A549 (cell line): Measurements from ENCODE around the gene CELSR1. TPM values are rescaled to one million over a fixed set of nuclear protein-coding genes. Genes with fewer than 3 reads are reported as not detected.

ENCODE experiments used
- ATAC-seq, 2 experiments: fragments of 200-7000 bp in 1 of 2; fragments of >200 bp in 1 of 2; cut with Nextera tagmentation in 1 of 2; cut with Tn5 transposase in 1 of 2; 3 replicates each; pipeline versions ENCODE4 v1.8.0 to v1.9.1; 2018 to 2020; ENCODE audit warnings: mild to moderate bottlenecking in 1 of 2, moderate library complexity in 1 of 2
- CTCF ChIA-PET: fragments of 300-600 bp; sonication (Branson Sonifier 250); formaldehyde crosslinking; extraction: SDS; loops from one replicate; lab custom pipeline; 2021; ENCODE audit warnings: antibody characterized with exemption, inconsistent platforms; lab: Yijun Ruan, JAX
- POLR2A ChIA-PET: fragments of 350-600 bp; formaldehyde crosslinking; extraction: SDS; loops from one replicate; lab custom pipeline; 2021; ENCODE audit warnings: antibody characterized with exemption, inconsistent platforms; lab: Yijun Ruan, JAX
- DNase-seq, 2 experiments: peaks; one replicate each; pipeline versions ENCODE4 v3.0.0 to v3.0.0-alpha.2; 2011 to 2016; ENCODE audit warnings: low read depth in 1 of 2, low spot score in 1 of 2
- FAIRE-seq: peaks from 2 replicates; lab custom pipeline; 2011; peaks lifted over from hg19 to GRCh38; lab: Jason Lieb, UNC
- H3K27ac ChIP-seq, 2 experiments: fragments of >200 bp; sonication (Bioruptor Twin); formaldehyde crosslinking; 3 replicates each; pipeline ENCODE4 v1.5.1; 2016 to 2017
- H3K4me1 ChIP-seq: fragments of >200 bp; sonication (Bioruptor Twin); formaldehyde crosslinking; 3 replicates; pipeline ENCODE4 v1.6.1; 2016
- H3K4me2 ChIP-seq: fragments of >200 bp; sonication (Bioruptor Twin); formaldehyde crosslinking; 3 replicates; pipeline ENCODE4 v1.6.1; 2016
- H3K4me3 ChIP-seq: fragments of >200 bp; sonication (Bioruptor Twin); formaldehyde crosslinking; 3 replicates; pipeline ENCODE4 v1.5.1; 2016
- H3K9me3 ChIP-seq: fragments of >200 bp; sonication (Bioruptor Twin); formaldehyde crosslinking; 3 replicates; pipeline ENCODE4 v1.6.1; 2016
- ATOH8 ChIP-seq: fragments of 250-450 bp; sonication (Bioruptor Pico); IDR thresholded peaks from 2 replicates; pipeline ENCODE4 v1.5.0; 2020; ENCODE audit warnings: low read depth, mild to moderate bottlenecking, moderate library complexity
- CHD2 ChIP-seq: fragments of 150-350 bp; IDR thresholded peaks from 2 replicates; pipeline ENCODE4 v1.6.1; 2014; ENCODE audit warnings: low read length; ENCODE audit not compliant: partially characterized antibody
- E2F6 ChIP-seq: IDR thresholded peaks from 2 replicates; pipeline ENCODE4 v1.6.1; 2012; ENCODE audit warnings: low read depth, borderline replicate concordance
- ESRRA ChIP-seq: fragments of 150-350 bp; IDR thresholded peaks from 2 replicates; pipeline ENCODE4 v1.6.1; 2014; ENCODE audit warnings: mild to moderate bottlenecking, low read length, borderline replicate concordance
- FOXS1 ChIP-seq: fragments of 250-450 bp; sonication (Bioruptor Pico); IDR thresholded peaks from 2 replicates; pipeline ENCODE4 v1.5.0; 2020; ENCODE audit warnings: mild to moderate bottlenecking, moderate library complexity
- GATA3 ChIP-seq: IDR thresholded peaks from 2 replicates; pipeline ENCODE4 v1.6.1; 2012; ENCODE audit warnings: borderline replicate concordance
- HEYL ChIP-seq: fragments of 250-450 bp; sonication (Bioruptor Pico); IDR thresholded peaks from 2 replicates; pipeline ENCODE4 v1.8.0; 2021; ENCODE audit warnings: mild to moderate bottlenecking, moderate library complexity
- HMGXB4 ChIP-seq: fragments of 250-450 bp; sonication (Bioruptor Pico); IDR thresholded peaks from 2 replicates; pipeline ENCODE4 v1.5.0; 2021; ENCODE audit warnings: mild to moderate bottlenecking, moderate library complexity, borderline replicate concordance
- HOXB5 ChIP-seq: fragments of 250-450 bp; sonication (Bioruptor Pico); IDR thresholded peaks from 2 replicates; pipeline ENCODE4 v1.5.0; 2020; ENCODE audit warnings: mild to moderate bottlenecking, moderate library complexity
- JUN ChIP-seq, 2 experiments: fragments of >200 bp; sonication (Bioruptor Twin); formaldehyde crosslinking; IDR thresholded peaks; 2 replicates in 1 of 2; 3 replicates in 1 of 2; pipeline ENCODE4 v1.6.1; 2016 to 2017
- JUNB ChIP-seq: fragments of >200 bp; sonication (Bioruptor Twin); formaldehyde crosslinking; IDR thresholded peaks from 2 replicates; pipeline ENCODE4 v1.6.1; 2016
- KDM5A ChIP-seq: fragments of 200-600 bp; sonication (generic); IDR thresholded peaks from 2 replicates; pipeline ENCODE4 v1.6.1; 2016; ENCODE audit warnings: antibody characterized with exemption, mild to moderate bottlenecking
- NFE2L2 ChIP-seq: fragments of 150-350 bp; conservative IDR thresholded peaks from 2 replicates; pipeline ENCODE4 v1.6.1; 2014; ENCODE audit warnings: low read length
- NPAS2 ChIP-seq: fragments of 250-450 bp; sonication (Bioruptor Pico); IDR thresholded peaks from 2 replicates; pipeline ENCODE4 v1.8.0; 2022; ENCODE audit warnings: mild to moderate bottlenecking, moderate library complexity, borderline replicate concordance
- POLR2A ChIP-seq: IDR thresholded peaks from 2 replicates; pipeline ENCODE4 v1.6.1; 2012; ENCODE audit warnings: mild to moderate bottlenecking, low read length
- POLR2AphosphoS2 ChIP-seq: conservative IDR thresholded peaks from 2 replicates; pipeline ENCODE4 v1.6.1; 2012; ENCODE audit warnings: low read length, improper control_type of control experiment, inconsistent platforms
- RARB ChIP-seq: fragments of 250-450 bp; sonication (Bioruptor Pico); IDR thresholded peaks from 2 replicates; pipeline ENCODE4 v1.8.0; 2021; ENCODE audit warnings: mild to moderate bottlenecking, moderate library complexity
- RNF2 ChIP-seq: fragments of 200-600 bp; sonication (generic); IDR thresholded peaks from 2 replicates; pipeline ENCODE4 v1.6.1; 2016; ENCODE audit warnings: low read depth, mild to moderate bottlenecking, antibody characterized with exemption, moderate library complexity, borderline replicate concordance
- SMC3 ChIP-seq: fragments of >200 bp; sonication (Bioruptor Twin); formaldehyde crosslinking; IDR thresholded peaks from 3 replicates; pipeline ENCODE4 v1.6.1; 2018; ENCODE audit warnings: inconsistent platforms
- TFCP2L1 ChIP-seq: fragments of 250-450 bp; sonication (Bioruptor Pico); IDR thresholded peaks from 2 replicates; pipeline ENCODE4 v1.5.0; 2021; ENCODE audit warnings: mild to moderate bottlenecking
- USF2 ChIP-seq: fragments of 450-650 bp; IDR thresholded peaks from 2 replicates; pipeline ENCODE4 v1.6.1; 2014; ENCODE audit warnings: antibody characterized with exemption
- ZFP36 ChIP-seq: fragments of 450-650 bp; IDR thresholded peaks from 2 replicates; pipeline ENCODE4 v1.6.1; 2014; ENCODE audit warnings: borderline replicate concordance; ENCODE audit not compliant: partially characterized antibody
- WGBS: methylation state at CpG from one replicate; pipeline ENCODE4 v1.1.6; 2017; ENCODE audit errors: missing lambda C conversion rate; 5-methylcytosine and 5-hydroxymethylcytosine counted together
- polyA plus RNA-seq, 4 experiments: library from polyadenylated mRNA; depleted of rRNA in 3 of 4; stranded (reverse); fragments of >200 nt; fragmentation: RNase III in 1 of 4; extraction: RNeasy Plus Mini Kit Qiagen cat#74134 plus additional on column Dnase treatment in 1 of 4; gene quantifications; 2 replicates in 3 of 4; 3 replicates in 1 of 4; pipeline ENCODE4 v1.2.3, GENCODE V29; 2011 to 2017

The CELSR1 gene
- polyA plus RNA-seq, 2 of the 4 experiments (the other 2 are of a cell fraction): 15.3 to 31.8 TPM

GRCh38 chr22:46585340-46586122 is 48.1 kb upstream of the CELSR1 start:
- DNase-seq: no peak
- FAIRE-seq: no peak
- 91% methylated on average over 16 of the region's 19 CpGs for WGBS
- Histone ChIP-seq H3K9me3 (no peaks in the 10 kb centered on the region), H3K4me3 (no peak overlapping the region), H3K4me1 (peaks cover 8% of the 10 kb centered on the region; the same call in 1 of the 3 replicates), H3K4me2 (no peak overlapping the region), H3K27ac (no peak overlapping the region)
- no peak for ATAC-seq
- POLR2A ChIA-PET: no interaction called here
- CTCF ChIA-PET: no interaction called here
- TF ChIP-seq USF2 (no peak), HOXB5 (CRISPR knock-in tag) (no peak), RARB (CRISPR knock-in tag) (no peak), FOXS1 (CRISPR knock-in tag) (no peak), ATOH8 (CRISPR knock-in tag) (no peak), ZFP36 (no peak), HMGXB4 (CRISPR knock-in tag) (no peak), SMC3 (no peak), GATA3 (no peak), TFCP2L1 (no peak), NPAS2 (CRISPR knock-in tag) (no peak), RNF2 (no peak), POLR2AphosphoS2 (no peak), E2F6 (no peak)

GRCh38 chr22:46584081-46584921 is 46.9 kb upstream of the CELSR1 start:
- Histone ChIP-seq H3K4me1 (peaks cover 16% of the 10 kb centered on the region; the same call in 2 of the 3 replicates), H3K4me2 (no peak overlapping the region), H3K27ac (no peak overlapping the region), H3K9me3 (no peaks in the 10 kb centered on the region), H3K4me3 (no peak overlapping the region)
- ChIA-PET CTCF (no interaction called here), POLR2A (no interaction called here)
- DNase-seq (no peak), ATAC-seq (no peak), FAIRE-seq (no peak)
- 92% methylated on average over 32 of the region's 43 CpGs for WGBS
- TF ChIP-seq CHD2: no peak
- TF ChIP-seq, all 56 proteins: peak for 0

- Histone ChIP-seq H3K27ac (no peak overlapping the region), H3K4me2 (no peak overlapping the region), H3K9me3 (no peaks in the 10 kb centered on the region), H3K4me1 (peaks cover 23% of the 10 kb centered on the region), H3K4me3 (no peak overlapping the region)
- WGBS: 90% methylated on average over 9 of the region's 11 CpGs
- DNase-seq (no peak), ATAC-seq (no peak), FAIRE-seq (no peak)
- CTCF ChIA-PET: interaction anchor here (1.0 kb wide), 1 partner anchor 20 kb away, joined by 3 read pairs; no protein-coding TSS in a partner anchor
- POLR2A ChIA-PET: no interaction called here
- TF ChIP-seq KDM5A (no peak), POLR2A (no peak), JUN (IDR thresholded peaks at IDR 0.05) (no peak), JUNB (no peak), NFE2L2 (no peak), HEYL (CRISPR knock-in tag) (no peak), ESRRA (no peak)
Measured at GRCh38 chr22:46583571-46583970, 46.2 kb upstream of the CELSR1 start.
